HPDE6-E6E7 (cell line): ENCODE measurements around the gene PPM1H.

Experiments
- DNase-seq: peaks from one replicate; pipeline ENCODE4 v3.0.0; 2011; ENCODE audit warnings: missing footprints; ENCODE audit errors: extremely low spot score

PPM1H gene

GRCh38 chr12:62714774-62715721 lies 219.9 kb downstream of the PPM1H start:
- no peak for DNase-seq

GRCh38 chr12:62714181-62714773 lies 220.7 kb downstream of the PPM1H start:
- no peak for DNase-seq

GRCh38 chr12:62713723-62714122 lies 221.2 kb downstream of the PPM1H start:
- no peak for DNase-seq

GRCh38 chr12:62712681-62713573 lies 222.0 kb downstream of the PPM1H start:
- DNase-seq = no peak

- DNase-seq = no peak
These were observed 223.2 kb downstream of the PPM1H start for GRCh38 chr12:62711631-62712241.

GRCh38 chr12:62709311-62709710 lies 225.6 kb downstream of the PPM1H start:
- DNase-seq = no peak

- DNase-seq = no peak
These were observed 227.0 kb downstream of the PPM1H start for GRCh38 chr12:62707939-62708338.

GRCh38 chr12:62705846-62706245 lies 229.1 kb downstream of the PPM1H start:
- DNase-seq = no peak

GRCh38 chr12:62703011-62703380 lies 232.0 kb downstream of the PPM1H start:
- peak; percentile 14 for DNase-seq

- DNase-seq = no peak
These were observed 233.5 kb downstream of the PPM1H start for GRCh38 chr12:62701492-62701891.

GRCh38 chr12:62700091-62700880 lies 234.7 kb downstream of the PPM1H start:
- no peak for DNase-seq

- no peak for DNase-seq
These were observed 236.2 kb downstream of the PPM1H start for GRCh38 chr12:62698701-62699101.

- no peak for DNase-seq
These were observed 237.1 kb downstream of the PPM1H start for GRCh38 chr12:62697893-62698292.

GRCh38 chr12:62695696-62696095 lies 239.3 kb downstream of the PPM1H start:
- DNase-seq = no peak

- DNase-seq = no peak
These were observed 240.3 kb downstream of the PPM1H start for GRCh38 chr12:62694632-62695031.

- DNase-seq = no peak
These were observed 240.8 kb downstream of the PPM1H start for GRCh38 chr12:62694116-62694515.

GRCh38 chr12:62693376-62694050 lies 241.4 kb downstream of the PPM1H start:
- no peak for DNase-seq

- no peak for DNase-seq
These were observed 242.1 kb downstream of the PPM1H start for GRCh38 chr12:62692884-62693283.

- no peak for DNase-seq
These were observed 243.6 kb downstream of the PPM1H start for GRCh38 chr12:62691309-62691708.
